Smooth muscle cell (in vitro differentiated cells): Measurements from ENCODE around the gene HDDC3. TPM values are rescaled to one million over a fixed set of nuclear protein-coding genes. Genes with fewer than 3 reads are reported as not detected.

Experiments used
- DNase-seq: peaks from one replicate; lab custom pipeline; 2025; ENCODE audit not compliant: unreplicated experiment; lab: John Stamatoyannopoulos, UW
- H2AFZ ChIP-seq: fragments of 200-600 bp; sonication (generic); 2 replicates; pipeline ENCODE4 v1.6.0; 2016; ENCODE audit warnings: antibody characterized with exemption, low read depth, mild to moderate bottlenecking
- H3F3A ChIP-seq: fragments of 200-600 bp; sonication (generic); 2 replicates; pipeline ENCODE4 v1.6.0; 2017; ENCODE audit warnings: antibody characterized with exemption, low read depth
- H3K27ac ChIP-seq: fragments of 200-600 bp; sonication (generic); 2 replicates; pipeline ENCODE4 v1.5.1; 2016; ENCODE audit warnings: low read depth, mild to moderate bottlenecking
- H3K27me3 ChIP-seq: fragments of 200-600 bp; sonication (generic); 2 replicates; pipeline ENCODE4 v1.6.1; 2016; ENCODE audit warnings: low read depth, mild to moderate bottlenecking
- H3K36me3 ChIP-seq: fragments of 200-600 bp; sonication (generic); 2 replicates; pipeline ENCODE4 v1.5.1; 2016; ENCODE audit warnings: low read depth
- H3K4me1 ChIP-seq: fragments of 200-600 bp; sonication (generic); 2 replicates; pipeline ENCODE4 v1.5.1; 2016; ENCODE audit warnings: low read depth
- H3K4me2 ChIP-seq: fragments of 200-600 bp; sonication (generic); 2 replicates; pipeline ENCODE4 v1.6.0; 2016; ENCODE audit warnings: mild to moderate bottlenecking
- H3K4me3 ChIP-seq: fragments of 200-600 bp; sonication (generic); 2 replicates; pipeline ENCODE4 v1.5.1; 2016; ENCODE audit warnings: mild to moderate bottlenecking
- H3K79me2 ChIP-seq: fragments of 200-600 bp; sonication (generic); 2 replicates; pipeline ENCODE4 v1.6.0; 2016; ENCODE audit warnings: low read depth, mild to moderate bottlenecking
- H3K9ac ChIP-seq: fragments of 200-600 bp; sonication (generic); 2 replicates; pipeline ENCODE4 v1.6.0; 2016; ENCODE audit warnings: low read depth
- H3K9me3 ChIP-seq: fragments of 200-600 bp; sonication (generic); replicated peaks from 2 replicates; pipeline ENCODE4 v1.5.1; 2016; ENCODE audit warnings: low read depth
- H4K20me1 ChIP-seq: fragments of 200-600 bp; sonication (generic); 2 replicates; pipeline ENCODE4 v1.6.0; 2016; ENCODE audit warnings: low read depth
- CTCF ChIP-seq: fragments of 200-600 bp; sonication (generic); IDR thresholded peaks from 2 replicates; pipeline ENCODE4 v1.5.1; 2017; ENCODE audit warnings: borderline replicate concordance, mild to moderate bottlenecking, antibody characterized with exemption; ENCODE audit not compliant: insufficient read depth, poor library complexity, severe bottlenecking
- WGBS: methylation state at CpG from one replicate; pipeline ENCODE4 v1.1.7; 2016; ENCODE audit warnings: low lambda C conversion rate; 5-methylcytosine and 5-hydroxymethylcytosine counted together
- polyA plus RNA-seq: library from polyadenylated mRNA; unstranded; fragments of >200 nt; fragmentation: Nextera tagmentation; extraction: Ambion mirVana; gene quantifications from 2 replicates; pipeline ENCODE4 v1.2.1, GENCODE V29; 2016
- total RNA-seq: library from RNA; depleted of rRNA; stranded (reverse); fragments of >200 nt; gene quantifications from 2 replicates; pipeline ENCODE4 v1.2.3, GENCODE V29; 2014

The HDDC3 gene
- total RNA-seq (10.0 and 16.0 TPM in 2 replicates), polyA plus RNA-seq (15.5 and 16.3 TPM in 2 replicates)

GRCh38 chr15:90931828-90932659 is at the start of gene HDDC3:
Gene HDDC3, minus strand, starts transcription at chr15:90932549. Its CDS starts 9 bp downstream, at chr15:90932540.
- peak within 1 kb of the TSS; percentile 34 for H3K9ac ChIP-seq
- TF ChIP-seq CTCF = peak; percentile 95
- peaks cover 4% of the 10 kb centered on the region for H3F3A ChIP-seq
- H3K4me1 ChIP-seq = peaks cover 6% of the 10 kb centered on the region
- under 1% methylated on average over 52 of the region's 52 CpGs for WGBS
- peak within 1 kb of the TSS; percentile 90 for H3K4me3 ChIP-seq
- H3K36me3 ChIP-seq = no peaks in the 10 kb centered on the region
- no peaks in the 10 kb centered on the region for H3K9me3 ChIP-seq
- H3K4me2 ChIP-seq = peak within 1 kb of the TSS; percentile 99
- peak within 1 kb of the TSS; percentile 96 for H2AFZ ChIP-seq
- peaks cover 5% of the 10 kb centered on the region for H4K20me1 ChIP-seq
- no peaks in the 10 kb centered on the region for H3K27me3 ChIP-seq
- H3K79me2 ChIP-seq = peaks cover 12% of the 10 kb centered on the region
- no peak within 1 kb of the TSS for H3K27ac ChIP-seq
- DNase-seq = peak; percentile 63

- Histone ChIP-seq H3K4me3 (no peak overlapping the region), H3K27me3 (no peaks in the 10 kb centered on the region), H3K4me1 (no peaks in the 10 kb centered on the region), H2AFZ (no peak overlapping the region), H4K20me1 (no peaks in the 10 kb centered on the region), H3K36me3 (no peaks in the 10 kb centered on the region), H3K4me2 (no peak overlapping the region), H3K9me3 (no peaks in the 10 kb centered on the region), H3K79me2 (peaks cover 31% of the 10 kb centered on the region), H3K27ac (no peak overlapping the region), H3F3A (no peaks in the 10 kb centered on the region), H3K9ac (no peak overlapping the region)
- no peak for DNase-seq
- no peak for TF ChIP-seq CTCF
- WGBS = 98% methylated on average over 5 of the region's 5 CpGs
Measured at GRCh38 chr15:90982135-90982534, 49.8 kb upstream of the HDDC3 start.

GRCh38 chr15:90981681-90982080 is 49.3 kb upstream of the HDDC3 start:
- H3K79me2 ChIP-seq = peaks cover 27% of the 10 kb centered on the region

More at GRCh38 chr15:90981681-90982080, 49.3 kb upstream of the HDDC3 start:
- Histone ChIP-seq H3K9me3 (no peaks in the 10 kb centered on the region), H3K36me3 (no peaks in the 10 kb centered on the region), H2AFZ (no peak overlapping the region), H3K27ac (no peak overlapping the region), H3K4me1 (no peaks in the 10 kb centered on the region), H3K4me3 (no peak overlapping the region), H3K4me2 (no peak overlapping the region), H3F3A (no peaks in the 10 kb centered on the region), H3K27me3 (no peaks in the 10 kb centered on the region), H3K9ac (no peak overlapping the region), H4K20me1 (no peaks in the 10 kb centered on the region)
- no peak for DNase-seq
- TF ChIP-seq CTCF = no peak
- 91% methylated on average over 6 of the region's 6 CpGs for WGBS
